Measurements from ENCODE around the gene TBC1D9.
"Not testable (repeated sequence)": the region's sequence is repeated elsewhere in the genome, so short reads cannot be mapped to it uniquely, and the experiment has no call there.

The TBC1D9 gene

DNA sequence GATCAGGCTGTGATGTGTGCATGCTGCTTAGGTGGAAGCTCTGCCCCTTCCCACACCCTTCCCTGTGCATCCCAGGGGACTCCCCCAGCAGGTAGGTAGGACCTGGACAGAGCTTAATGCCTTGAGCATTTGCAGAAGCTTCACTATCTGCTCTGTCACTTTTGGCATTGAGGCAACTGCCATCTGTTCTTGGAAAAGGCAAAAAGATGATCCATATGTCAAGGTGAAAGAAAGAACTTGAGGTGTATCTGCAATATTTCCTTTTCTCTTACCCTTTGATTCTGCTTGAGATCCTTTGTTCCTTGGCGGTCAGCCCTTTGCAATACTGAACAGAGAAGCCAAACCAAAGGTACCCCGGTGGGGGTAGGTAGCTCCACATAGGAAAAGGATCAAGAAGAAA lies 37.1 kb upstream of the TBC1D9 start:
- TF ChIP-seq FOXM1 (IDR thresholded peaks at IDR 0.05; ENCODE audit: borderline replicate concordance) (no peak), ARNT (IDR thresholded peaks at IDR 0.05) (no peak), TARDBP (IDR thresholded peaks at IDR 0.05) (no peak), BHLHE40 (IDR thresholded peaks at IDR 0.05; ENCODE audit: borderline replicate concordance) (no peak), SUZ12 (IDR thresholded peaks at IDR 0.05) (no peak), FOXA1 (IDR thresholded peaks at IDR 0.05) (no peak), SP1 (IDR thresholded peaks at IDR 0.05) (no peak), HDGF (IDR thresholded peaks at IDR 0.05; ENCODE audit: borderline replicate concordance) (no peak), CTBP1 (IDR thresholded peaks at IDR 0.05; ENCODE audit: borderline replicate concordance) (no peak), ZNF384 (IDR thresholded peaks at IDR 0.05) (no peak), L3MBTL2 (conservative IDR thresholded peaks at IDR 0.05) (no peak), NFRKB (IDR thresholded peaks at IDR 0.05) (no peak)
- TF ChIP-seq, protein P1, sequence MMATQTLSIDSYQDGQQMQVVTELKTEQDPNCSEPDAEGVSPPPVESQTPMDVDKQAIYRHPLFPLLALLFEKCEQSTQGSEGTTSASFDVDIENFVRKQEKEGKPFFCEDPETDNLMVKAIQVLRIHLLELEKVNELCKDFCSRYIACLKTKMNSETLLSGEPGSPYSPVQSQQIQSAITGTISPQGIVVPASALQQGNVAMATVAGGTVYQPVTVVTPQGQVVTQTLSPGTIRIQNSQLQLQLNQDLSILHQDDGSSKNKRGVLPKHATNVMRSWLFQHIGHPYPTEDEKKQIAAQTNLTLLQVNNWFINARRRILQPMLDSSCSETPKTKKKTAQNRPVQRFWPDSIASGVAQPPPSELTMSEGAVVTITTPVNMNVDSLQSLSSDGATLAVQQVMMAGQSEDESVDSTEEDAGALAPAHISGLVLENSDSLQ (IDR thresholded peaks at IDR 0.05), result no peak
- ChIA-PET CTCF (no interaction called here), POLR2A (no interaction called here)
- no peak for DNase-seq (ENCODE audit: extremely low spot score)

DNA sequence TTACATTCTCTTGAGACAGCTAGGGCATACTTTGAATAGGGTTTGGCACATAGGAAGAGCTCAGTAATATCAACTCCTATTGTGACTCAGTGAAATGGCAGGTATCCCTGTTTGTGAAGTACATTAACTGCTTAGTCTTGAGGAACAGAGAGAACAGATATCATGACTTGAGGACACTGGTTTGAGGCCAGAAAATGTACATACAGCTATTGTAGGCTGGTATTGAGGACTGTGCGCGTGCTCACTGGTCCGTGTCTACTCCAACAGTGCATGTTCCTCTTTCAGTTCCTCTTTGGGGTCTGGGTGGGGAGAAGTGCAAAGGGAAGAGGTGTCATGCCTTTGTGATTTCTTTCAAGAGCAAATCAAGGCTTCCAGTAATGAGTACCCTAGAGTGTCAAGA lies 34.6 kb upstream of the TBC1D9 start:
- ChIA-PET CTCF (interaction anchor here (0.6 kb wide), 1 partner anchor 364 kb away, joined by 3 read pairs; no protein-coding TSS in a partner anchor), POLR2A (interaction anchor here (1.3 kb wide), 1 partner anchor 34 kb away, joined by 4 read pairs; the partner anchor contains the start of gene TBC1D9)
- TF ChIP-seq L3MBTL2 (conservative IDR thresholded peaks at IDR 0.05) (no peak), SP1 (IDR thresholded peaks at IDR 0.05) (no peak), FOXM1 (IDR thresholded peaks at IDR 0.05; ENCODE audit: borderline replicate concordance) (no peak), SUZ12 (IDR thresholded peaks at IDR 0.05) (no peak), ELF4 (IDR thresholded peaks at IDR 0.05) (no peak), HDGF (IDR thresholded peaks at IDR 0.05; ENCODE audit: borderline replicate concordance) (no peak), BHLHE40 (IDR thresholded peaks at IDR 0.05; ENCODE audit: borderline replicate concordance) (no peak), FOXA1 (IDR thresholded peaks at IDR 0.05) (no peak), LEF1 (IDR thresholded peaks at IDR 0.05; ENCODE audit: borderline replicate concordance) (no peak), CTBP1 (IDR thresholded peaks at IDR 0.05; ENCODE audit: borderline replicate concordance) (no peak), ARNT (IDR thresholded peaks at IDR 0.05) (no peak), FOXK2 (IDR thresholded peaks at IDR 0.05) (no peak), TARDBP (IDR thresholded peaks at IDR 0.05) (no peak)
- TF ChIP-seq, protein P1 (IDR thresholded peaks at IDR 0.05), result no peak
- no peak for DNase-seq (ENCODE audit: extremely low spot score)

DNA sequence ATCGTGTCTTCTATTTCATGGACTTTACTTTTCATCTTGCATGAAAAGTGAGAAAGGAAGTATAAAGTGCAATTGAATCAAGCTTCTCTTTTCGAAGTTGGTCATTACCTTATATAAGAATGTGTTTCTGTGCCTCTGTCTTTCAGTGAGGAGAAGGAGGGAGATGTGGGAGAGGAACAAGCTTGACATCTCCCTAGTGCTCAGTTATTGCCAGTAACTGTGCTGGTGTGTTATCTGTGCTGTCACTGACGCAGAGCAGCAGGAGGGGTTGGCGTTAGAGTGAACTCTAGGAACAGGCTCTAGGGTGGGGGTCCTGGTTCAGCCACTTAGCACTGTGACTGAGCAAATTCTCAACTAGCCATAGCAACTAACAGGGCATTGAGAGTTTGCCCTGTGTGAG lies 34.0 kb upstream of the TBC1D9 start:
- DNase-seq (ENCODE audit: extremely low spot score), result no peak
- TF ChIP-seq FOXK2 (IDR thresholded peaks at IDR 0.05) (no peak), SP1 (IDR thresholded peaks at IDR 0.05) (no peak), FOXA1 (IDR thresholded peaks at IDR 0.05) (no peak), SUZ12 (IDR thresholded peaks at IDR 0.05) (no peak), L3MBTL2 (conservative IDR thresholded peaks at IDR 0.05) (no peak), ZNF384 (IDR thresholded peaks at IDR 0.05) (no peak)
- TF ChIP-seq, protein P1 (IDR thresholded peaks at IDR 0.05), result no peak
- CTCF ChIA-PET, result interaction anchor here (0.5 kb wide), 1 partner anchor 152 kb away, joined by 3 read pairs; no protein-coding TSS in a partner anchor
- POLR2A ChIA-PET, result no interaction called here

DNA sequence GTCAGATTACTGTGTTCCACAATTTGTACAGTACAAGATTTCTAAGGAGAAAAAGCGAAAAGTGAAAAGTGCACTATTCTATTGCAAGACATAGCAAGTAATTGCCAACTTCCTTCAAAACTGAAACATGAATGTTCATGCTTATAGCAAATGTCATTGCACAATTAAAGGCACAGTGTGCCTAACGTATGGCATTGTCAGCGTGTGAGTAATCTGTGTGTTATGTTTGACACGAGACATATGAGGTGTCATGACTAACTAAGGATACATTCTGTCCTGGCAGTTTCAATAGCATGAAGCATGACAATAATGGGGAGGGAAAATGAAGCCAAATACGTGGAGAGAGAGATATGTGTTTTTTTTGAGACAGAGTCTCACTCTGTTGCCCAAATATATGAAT lies 33.6 kb upstream of the TBC1D9 start:
- ChIA-PET CTCF (interaction anchor here (0.5 kb wide), 1 partner anchor 151 kb away, joined by 3 read pairs; no protein-coding TSS in a partner anchor), POLR2A (no interaction called here)
- TF ChIP-seq TARDBP (IDR thresholded peaks at IDR 0.05) (no peak), FOXM1 (IDR thresholded peaks at IDR 0.05; ENCODE audit: borderline replicate concordance) (no peak), ZNF384 (IDR thresholded peaks at IDR 0.05) (no peak), LEF1 (IDR thresholded peaks at IDR 0.05; ENCODE audit: borderline replicate concordance) (no peak), ARNT (IDR thresholded peaks at IDR 0.05) (no peak), L3MBTL2 (conservative IDR thresholded peaks at IDR 0.05) (no peak), ELF4 (IDR thresholded peaks at IDR 0.05) (no peak), BHLHE40 (IDR thresholded peaks at IDR 0.05; ENCODE audit: borderline replicate concordance) (no peak), HDGF (IDR thresholded peaks at IDR 0.05; ENCODE audit: borderline replicate concordance) (no peak), NFRKB (IDR thresholded peaks at IDR 0.05) (no peak)
- TF ChIP-seq, protein P1 (IDR thresholded peaks at IDR 0.05), result no peak
- no peak for DNase-seq (ENCODE audit: extremely low spot score)

DNA sequence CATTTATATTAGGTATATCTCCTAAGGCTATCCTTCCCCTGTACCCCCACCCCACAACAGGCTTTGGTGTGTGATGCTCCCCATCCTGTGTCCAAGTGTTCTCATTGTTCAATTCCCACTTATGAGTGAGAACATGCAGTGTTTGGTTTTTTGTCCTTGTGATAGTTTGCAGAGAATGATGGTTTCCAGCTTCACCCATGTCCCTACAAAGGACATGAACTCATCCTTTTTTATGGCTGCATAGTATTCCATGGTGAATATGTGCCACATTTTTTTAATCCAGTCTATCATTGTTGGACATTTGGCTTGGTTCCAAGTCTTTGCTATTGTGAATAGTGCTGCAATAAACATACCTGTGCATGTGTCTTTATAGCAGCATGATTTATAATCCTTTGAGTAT lies 26.6 kb upstream of the TBC1D9 start:
- CTCF ChIA-PET, result interaction anchor here (0.6 kb wide), 1 partner anchor 14 kb away, joined by 8 read pairs; no protein-coding TSS in a partner anchor
- POLR2A ChIA-PET; DNase-seq (ENCODE audit: extremely low spot score): not testable (repeated sequence)

DNA sequence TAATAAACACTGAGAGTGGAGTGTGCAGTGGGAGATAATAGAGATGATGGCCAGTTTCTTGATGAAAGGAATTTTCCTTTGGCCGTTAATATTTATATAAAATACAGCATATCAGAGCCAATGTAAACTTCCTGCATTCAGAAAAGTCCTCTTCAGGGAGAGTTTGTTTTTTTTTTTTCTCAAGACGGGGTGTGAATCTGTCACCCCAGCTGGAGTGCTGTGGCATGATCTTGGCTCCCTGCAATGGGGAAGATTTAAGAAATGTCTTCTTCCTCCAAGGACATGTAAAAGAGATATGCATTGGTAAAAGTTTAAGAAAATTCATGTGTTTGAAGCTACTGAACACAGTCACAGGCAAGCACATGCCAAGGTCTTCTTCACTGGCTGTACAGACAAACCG lies 25.4 kb upstream of the TBC1D9 start:
- ChIA-PET POLR2A (no interaction called here), CTCF (no interaction called here)
- TF ChIP-seq ZNF384 (IDR thresholded peaks at IDR 0.05) (no peak), FOXM1 (IDR thresholded peaks at IDR 0.05; ENCODE audit: borderline replicate concordance) (no peak), L3MBTL2 (conservative IDR thresholded peaks at IDR 0.05) (no peak), BHLHE40 (IDR thresholded peaks at IDR 0.05; ENCODE audit: borderline replicate concordance) (no peak), SUZ12 (IDR thresholded peaks at IDR 0.05) (no peak), NFRKB (IDR thresholded peaks at IDR 0.05) (no peak), SP1 (IDR thresholded peaks at IDR 0.05) (no peak), ELF4 (IDR thresholded peaks at IDR 0.05) (no peak), ARNT (IDR thresholded peaks at IDR 0.05) (no peak), TARDBP (IDR thresholded peaks at IDR 0.05) (no peak), CTBP1 (IDR thresholded peaks at IDR 0.05; ENCODE audit: borderline replicate concordance) (no peak), LEF1 (IDR thresholded peaks at IDR 0.05; ENCODE audit: borderline replicate concordance) (no peak), FOXA1 (IDR thresholded peaks at IDR 0.05) (no peak), FOXK2 (IDR thresholded peaks at IDR 0.05) (no peak), HDGF (IDR thresholded peaks at IDR 0.05; ENCODE audit: borderline replicate concordance) (no peak)
- TF ChIP-seq, protein P1 (IDR thresholded peaks at IDR 0.05), result no peak
- no peak for DNase-seq (ENCODE audit: extremely low spot score)

All from HEK293T (cell line).